CD14-positive monocyte (primary cell): Measurements from ENCODE around the gene FGFR1OP2. TPM values are rescaled to one million over a fixed set of nuclear protein-coding genes. Genes with fewer than 3 reads are reported as not detected.
A peak's percentile ranks its signal among the peaks of the same experiment; 100 is the strongest.

Source experiments
- DNase-seq, 3 donors: peaks; one replicate each; pipeline ENCODE4 v3.0.0-alpha.2; 2011 to 2022
- H2AFZ ChIP-seq: 2 replicates; pipeline ENCODE4 v1.6.0; 2012; ENCODE audit warnings: mild to moderate bottlenecking, low read depth, low read length, inconsistent platforms; ENCODE audit not compliant: insufficient read depth, poor library complexity, severe bottlenecking
- H3K27ac ChIP-seq, 2 donors: 1 replicate in 1 of 2; 2 replicates in 1 of 2; pipeline ENCODE4 v1.5.1; 2012 to 2013; ENCODE audit warnings: low read length in 2 of 2, control low read depth in 1 of 2, inconsistent platforms in 1 of 2, low read depth in 1 of 2, mild to moderate bottlenecking in 1 of 2
- H3K27me3 ChIP-seq, 2 donors: one replicate each; pipeline versions ENCODE4 v1.6.0 to v1.6.1; 2011 to 2013; ENCODE audit warnings: low read length in 2 of 2; ENCODE audit not compliant: control insufficient read depth in 2 of 2, insufficient read depth in 2 of 2
- H3K36me3 ChIP-seq, 2 donors: replicated peaks in 1 of 2; 1 replicate in 1 of 2; 2 replicates in 1 of 2; pipeline versions ENCODE4 v1.5.1 to v1.6.1; 2012 to 2013; ENCODE audit warnings: low read length in 2 of 2, control low read depth in 1 of 2, inconsistent platforms in 1 of 2, mild to moderate bottlenecking in 1 of 2; ENCODE audit not compliant: insufficient read depth in 2 of 2, control insufficient read depth in 1 of 2
- H3K4me1 ChIP-seq, 2 donors: 1 replicate in 1 of 2; 2 replicates in 1 of 2; pipeline versions ENCODE4 v1.5.1 to v1.6.1; 2012 to 2013; ENCODE audit warnings: low read length in 2 of 2, control low read depth in 1 of 2, inconsistent platforms in 1 of 2, mild to moderate bottlenecking in 1 of 2, moderate library complexity in 1 of 2; ENCODE audit not compliant: insufficient read depth in 2 of 2, control insufficient read depth in 1 of 2
- H3K4me2 ChIP-seq: replicated peaks from 2 replicates; pipeline ENCODE3; 2012; ENCODE audit warnings: low read length, moderate library complexity, mild to moderate bottlenecking; ENCODE audit not compliant: poor library complexity, severe bottlenecking; ENCODE audit errors: extremely low read depth
- H3K4me3 ChIP-seq, 3 experiments: fragments of 200-600 bp in 1 of 3; sonication (generic) in 1 of 3; replicated peaks in 1 of 3; 1 replicate in 2 of 3; 2 replicates in 1 of 3; pipeline ENCODE4 v1.5.1; 2011 to 2013; ENCODE audit warnings: low read length in 3 of 3, mild to moderate bottlenecking in 3 of 3, control low read depth in 2 of 3, low read depth in 2 of 3, inconsistent platforms in 1 of 3, moderate library complexity in 1 of 3
- H3K79me2 ChIP-seq: 2 replicates; pipeline ENCODE4 v1.6.0; 2012; ENCODE audit warnings: mild to moderate bottlenecking, control low read depth, inconsistent platforms, low read length, moderate library complexity; ENCODE audit not compliant: insufficient read depth
- H3K9ac ChIP-seq: 2 replicates; pipeline ENCODE4 v1.6.0; 2017; ENCODE audit warnings: low read length, mild to moderate bottlenecking; ENCODE audit not compliant: insufficient read depth, poor library complexity, severe bottlenecking
- H3K9me3 ChIP-seq, 2 donors: replicated peaks in 1 of 2; 1 replicate in 1 of 2; 2 replicates in 1 of 2; pipeline versions ENCODE4 v1.5.1 to v1.6.1; 2012 to 2013; ENCODE audit warnings: low read length in 2 of 2, control low read depth in 1 of 2; ENCODE audit not compliant: control insufficient read depth in 1 of 2, insufficient read depth in 1 of 2
- H4K20me1 ChIP-seq: 2 replicates; pipeline ENCODE4 v1.6.0; 2012; ENCODE audit warnings: mild to moderate bottlenecking, low read length, control low read depth, moderate library complexity; ENCODE audit not compliant: insufficient read depth
- H3K27ac Mint-ChIP-seq, 7 donors: one replicate each; pipeline ENCODE4 v1.8.0; 2020; ENCODE audit warnings: mild to moderate bottlenecking in 7 of 7, mixed read lengths in 7 of 7, moderate library complexity in 6 of 7, inconsistent platforms in 2 of 7
- H3K27me3 Mint-ChIP-seq, 3 donors: one replicate each; pipeline ENCODE4 v1.8.0; 2021 to 2022; ENCODE audit warnings: low read depth in 3 of 3, mild to moderate bottlenecking in 3 of 3, mixed read lengths in 3 of 3, moderate library complexity in 3 of 3, inconsistent platforms in 1 of 3
- H3K36me3 Mint-ChIP-seq, 2 donors: one replicate each; pipeline ENCODE4 v1.8.0; 2020; ENCODE audit warnings: mixed read lengths in 2 of 2, inconsistent platforms in 1 of 2, mild to moderate bottlenecking in 1 of 2
- H3K4me1 Mint-ChIP-seq: one replicate; pipeline ENCODE4 v1.8.0; 2020; ENCODE audit warnings: mild to moderate bottlenecking, mixed read lengths
- H3K4me3 Mint-ChIP-seq, 2 donors: one replicate each; pipeline ENCODE4 v1.8.0; 2020; ENCODE audit warnings: mild to moderate bottlenecking in 2 of 2, mixed read lengths in 2 of 2, moderate library complexity in 1 of 2
- H3K9me3 Mint-ChIP-seq, 7 donors: one replicate each; pipeline ENCODE4 v1.8.0; 2020 to 2022; ENCODE audit warnings: mixed read lengths in 7 of 7, mild to moderate bottlenecking in 6 of 7, moderate library complexity in 6 of 7, inconsistent platforms in 2 of 7
- CTCF ChIP-seq: fragments of 200-600 bp; IDR thresholded peaks from one replicate; pipeline ENCODE4 v1.8.0; 2022; ENCODE audit warnings: antibody characterized with exemption, mild to moderate bottlenecking
- WGBS: methylation state at CpG from one replicate; pipeline ENCODE4 v1.1.5; 2013; ENCODE audit warnings: missing lambda C conversion rate; ENCODE audit not compliant: insufficient coverage; 5-methylcytosine and 5-hydroxymethylcytosine counted together
- intact Hi-C, 2 donors: fragments of 100-400 bp; cut with micrococcal nuclease; formaldehyde crosslinking; loops; one replicate each; pipeline versions ENCODE4 v1.15.0 to v1.15.1; 2023
- polyA plus RNA-seq, 3 donors: library from polyadenylated mRNA; depleted of rRNA in 1 of 3; unstranded in 2 of 3; stranded (reverse) in 1 of 3; fragments of 300-500 nt in 2 of 3; fragments of >200 nt in 1 of 3; fragmentation: Illumina TruSeq in 2 of 3; gene quantifications; 1 replicate in 2 of 3; 2 replicates in 1 of 3; pipeline ENCODE4 v1.2.3, GENCODE V29; 2012 to 2021

Gene FGFR1OP2
- polyA plus RNA-seq, 3 donors: 29.8 to 68.9 (median 66.4) TPM

- Histone ChIP-seq H3K9ac (no peak overlapping the region), H3K36me3 (peaks cover 48 to 85% of the 10 kb centered on the region in 2 donors), H3K9me3 (no peaks in the 10 kb centered on the region), H3K27me3 (no peaks in the 10 kb centered on the region), H3K27ac (no peak overlapping the region), H3K4me1 (peaks cover 9% of the 10 kb centered on the region in 2 donors), H3K4me2 (no peak overlapping the region), H3K4me3 (no peak overlapping the region), H3K79me2 (peaks cover 2% of the 10 kb centered on the region), H4K20me1 (no peaks in the 10 kb centered on the region), H2AFZ (no peak overlapping the region)
- H3K36me3 Mint-ChIP-seq: peaks cover 56 to 71% of the 10 kb centered on the region in 2 donors
- no peak for TF ChIP-seq CTCF
- H3K4me1 Mint-ChIP-seq: peaks cover 8% of the 10 kb centered on the region
- DNase-seq: no peak
- WGBS: no CpG with 5 or more reads among the region's 1 CpG
- intact Hi-C loops: no loop called here
- no peak overlapping the region for H3K27ac Mint-ChIP-seq
- no peaks in the 10 kb centered on the region for H3K9me3 Mint-ChIP-seq
- peaks cover 0 to 2% (median 0%) of the 10 kb centered on the region in 3 donors for H3K27me3 Mint-ChIP-seq
- no peak overlapping the region for H3K4me3 Mint-ChIP-seq
Measured at GRCh38 chr12:26978801-26979200, 40.5 kb downstream of the FGFR1OP2 start.

DNA sequence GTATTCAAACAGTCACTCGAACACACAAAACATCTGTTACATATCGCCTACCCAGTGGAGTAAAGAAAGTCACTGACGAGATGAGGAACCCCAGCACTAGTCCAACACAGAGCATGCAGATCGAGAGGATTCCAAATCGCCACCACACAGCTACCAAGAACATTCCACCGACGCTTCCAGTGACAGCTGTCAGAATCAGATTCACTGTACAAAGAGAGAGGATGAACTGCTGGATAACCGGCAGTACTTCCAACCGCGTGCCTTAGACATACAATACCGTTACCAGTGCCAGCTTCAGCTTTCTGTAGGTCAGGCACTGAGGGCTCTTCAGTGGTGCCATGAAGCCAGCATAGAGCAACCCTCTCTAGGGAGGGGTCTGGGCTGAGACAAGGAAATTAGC lies 41.5 kb downstream of the FGFR1OP2 start:
- peak overlapping the region in 1 of 7 donors; percentile 65 for H3K27ac Mint-ChIP-seq
- 97% methylated on average over 11 of the region's 11 CpGs for WGBS
- DNase-seq: no peak

More for the DNA sequence above, 41.5 kb downstream of the FGFR1OP2 start:
- Histone ChIP-seq H3K9me3 (no peaks in the 10 kb centered on the region), H3K27me3 (no peaks in the 10 kb centered on the region), H3K4me1 (peaks cover 9% of the 10 kb centered on the region in 2 donors), H3K79me2 (peaks cover 7% of the 10 kb centered on the region), H3K4me3 (no peak overlapping the region), H4K20me1 (no peaks in the 10 kb centered on the region), H3K27ac (peak overlapping the region in 1 of 2 donors; percentile 5), H3K36me3 (peaks cover 38 to 85% of the 10 kb centered on the region in 2 donors), H3K9ac (no peak overlapping the region), H2AFZ (no peak overlapping the region), H3K4me2 (no peak overlapping the region)
- Mint-ChIP-seq H3K36me3 (peaks cover 55 to 71% of the 10 kb centered on the region in 2 donors), H3K27me3 (peaks cover 0 to 2% (median 0%) of the 10 kb centered on the region in 3 donors), H3K4me3 (no peak overlapping the region), H3K4me1 (peaks cover 8% of the 10 kb centered on the region), H3K9me3 (no peaks in the 10 kb centered on the region)
- intact Hi-C loops: no loop called here
- TF ChIP-seq CTCF: no peak
